Kidney (tissue), 22 donors: ENCODE results near the gene SPZ1. TPM values are rescaled to one million over a fixed set of nuclear protein-coding genes. Genes with fewer than 3 reads are reported as not detected.
"Not testable (repeated sequence)": the region's sequence is repeated elsewhere in the genome, so short reads cannot be mapped to it uniquely, and the experiment has no call there.

Experiments used
- DNase-seq, 5 donors: peaks; one replicate each; pipeline ENCODE4 v3.0.0-alpha.2; 2013 to 2020
- FAIRE-seq: peaks from 2 replicates; lab custom pipeline; 2012; peaks lifted over from hg19 to GRCh38; lab: Jason Lieb, UNC
- H3K27ac ChIP-seq, 2 donors: one replicate each; pipeline ENCODE4 v1.7.0; 2013; ENCODE audit warnings: low read depth in 2 of 2, low read length in 2 of 2, inconsistent platforms in 1 of 2
- H3K27me3 ChIP-seq: one replicate; pipeline ENCODE4 v1.7.1; 2013; ENCODE audit warnings: low read length, inconsistent platforms; ENCODE audit not compliant: control insufficient read depth, insufficient read depth
- H3K36me3 ChIP-seq, 3 donors: one replicate each; pipeline versions ENCODE4 v1.7.0 to v1.7.1; 2013; ENCODE audit warnings: low read length in 3 of 3, control low read depth in 1 of 3, inconsistent platforms in 1 of 3; ENCODE audit not compliant: insufficient read depth in 3 of 3, control insufficient read depth in 2 of 3
- H3K4me1 ChIP-seq, 3 donors: one replicate each; pipeline versions ENCODE4 v1.7.0 to v1.7.1; 2013; ENCODE audit warnings: low read length in 3 of 3, inconsistent platforms in 1 of 3, low read depth in 1 of 3; ENCODE audit not compliant: control insufficient read depth in 2 of 3, insufficient read depth in 2 of 3
- H3K4me3 ChIP-seq, 3 donors: one replicate each; pipeline versions ENCODE4 v1.7.0 to v1.8.1; 2013; ENCODE audit warnings: low read length in 3 of 3, control low read depth in 1 of 3, inconsistent platforms in 1 of 3
- H3K9ac ChIP-seq, 3 donors: one replicate each; pipeline versions ENCODE4 v1.7.0 to v1.7.1; 2013; ENCODE audit warnings: low read length in 3 of 3, control low read depth in 1 of 3, inconsistent platforms in 1 of 3
- H3K9me3 ChIP-seq, 3 donors: one replicate each; pipeline versions ENCODE4 v1.7.0 to v1.7.1; 2013; ENCODE audit warnings: low read length in 3 of 3, control low read depth in 1 of 3, inconsistent platforms in 1 of 3; ENCODE audit not compliant: control insufficient read depth in 2 of 3, insufficient read depth in 1 of 3
- CTCF ChIP-seq: IDR thresholded peaks from 3 replicates; pipeline ENCODE4 v1.5.1; 2012; ENCODE audit warnings: mild to moderate bottlenecking, moderate library complexity, borderline replicate concordance; ENCODE audit not compliant: insufficient read depth; ENCODE audit errors: extremely low read depth
- intact Hi-C: fragments of 100-400 bp; cut with DNase I; formaldehyde crosslinking; loops from one replicate; pipeline ENCODE4 v1.11.1; 2022
- long read RNA-seq, 10 donors: library from polyadenylated mRNA in 1 of 10; unstranded in 1 of 10; transcript quantifications; one replicate each; pipeline ENCODE4 v2.0.0 and lab custom pipeline, GENCODE V29; 2021 to 2026
- polyA plus RNA-seq: library from polyadenylated mRNA; stranded (reverse); fragments of 350-450 nt; fragmentation: Illumina TruSeq; extraction: RNeasy Lipid Tissue Mini Kit (QIAGEN cat#74804); gene quantifications from one replicate; pipeline ENCODE4 v1.2.3, GENCODE V29; 2014; ENCODE audit warnings: low read depth, low replicate concordance; ENCODE audit not compliant: insufficient read depth
- total RNA-seq: library from RNA; stranded (reverse); fragmentation: NEBNext Ultra II Directional; extraction: Animal tissue kit (Norgen Biotek cat#: 25700); gene quantifications from one replicate; pipeline ENCODE4 v1.2.1, GENCODE V29; 2021
- donor health status: control.
- donor health status: control.
- donor health status: control.
- donor health status: control.
- donor health status: control.
- donor health status: DM: yes; HTN: yes; CAD: no.
- donor health status: Normal renal cell carcinoma (clear cell type).

The SPZ1 gene
- total RNA-seq (not detected), polyA plus RNA-seq (not detected)
- long read RNA-seq, donor 1, result 0 reads
- long read RNA-seq, donor 2, partial matches to known transcripts, result 0 of 1 reads
- long read RNA-seq, donor 2, other reads (novel, unspliced or antisense), result 0 of 1 reads
- long read RNA-seq, donor 3, result 0 reads
- long read RNA-seq, donor 4, result 0 reads
- long read RNA-seq, donor 5, result 0 reads
- long read RNA-seq, donor 6, result 0 reads
- long read RNA-seq, donor 7, result 0 reads
- long read RNA-seq, donor 8, result 0 reads
- long read RNA-seq, donor 9, result 0 reads
- long read RNA-seq, donor 10, result 0 reads

GRCh38 chr5:80319702-80320101 is at the start of gene SPZ1:
TSS of gene SPZ1 (plus strand) at chr5:80320002. CDS start at chr5:80320216, 214 bp downstream.
- H3K9ac ChIP-seq, result no peak within 1 kb of the TSS
- no peak for TF ChIP-seq CTCF
- no peaks in the 10 kb centered on the region for H3K9me3 ChIP-seq
- DNase-seq, result no peak
- no peaks in the 10 kb centered on the region for H3K27me3 ChIP-seq
- no peak within 1 kb of the TSS for H3K4me3 ChIP-seq
- H3K36me3 ChIP-seq, result no peaks in the 10 kb centered on the region
- intact Hi-C loops, result no loop called here
- H3K4me1 ChIP-seq, result no peaks in the 10 kb centered on the region
- no peak for FAIRE-seq
- H3K27ac ChIP-seq, result no peak within 1 kb of the TSS

GRCh38 chr5:80270543-80270942 is 49.3 kb upstream of the SPZ1 start:
- FAIRE-seq, intact Hi-C loops, DNase-seq: not testable (repeated sequence)

GRCh38 chr5:80275347-80275746 is 44.5 kb upstream of the SPZ1 start:
- TF ChIP-seq CTCF, result peak; percentile 44
- DNase-seq (peak in 2 of 5 donors; percentile 57 to 79), FAIRE-seq (no peak)
- intact Hi-C loops, result no loop called here
- Histone ChIP-seq H3K27me3 (no peaks in the 10 kb centered on the region), H3K27ac (no peak overlapping the region), H3K9me3 (no peaks in the 10 kb centered on the region), H3K4me1 (no peaks in the 10 kb centered on the region), H3K9ac (no peak overlapping the region), H3K4me3 (no peak overlapping the region), H3K36me3 (no peaks in the 10 kb centered on the region)

More at GRCh38 chr5:80270543-80270942, 49.3 kb upstream of the SPZ1 start:
- not testable (repeated sequence) for H3K9me3 ChIP-seq, H3K4me1 ChIP-seq, H3K9ac ChIP-seq, H3K4me3 ChIP-seq, H3K27ac ChIP-seq, H3K36me3 ChIP-seq, H3K27me3 ChIP-seq

GRCh38 chr5:80276186-80276585 is 43.6 kb upstream of the SPZ1 start:
- FAIRE-seq (no peak), DNase-seq (no peak)
- Histone ChIP-seq H3K27ac (no peak overlapping the region), H3K9ac (no peak overlapping the region), H3K36me3 (no peaks in the 10 kb centered on the region), H3K27me3 (no peaks in the 10 kb centered on the region), H3K9me3 (no peaks in the 10 kb centered on the region), H3K4me1 (no peaks in the 10 kb centered on the region), H3K4me3 (no peak overlapping the region)
- no peak for TF ChIP-seq CTCF
- intact Hi-C loops, result no loop called here
